K562 (cell line): ENCODE results near the gene OCIAD2. TPM values are rescaled to one million over a fixed set of nuclear protein-coding genes. Genes with fewer than 3 reads are reported as not detected.

Experiments used
- ATAC-seq: fragments of 200-7000 bp; cut with Tn5 transposase; 3 replicates; pipeline ENCODE4 v1.9.1; 2020; ENCODE audit warnings: moderate library complexity
- BruUV-seq: library from RNA; stranded (reverse); fragments of 400-500 nt; replicated peaks from 2 replicates; lab custom pipeline; 2021; lab: Mats Ljungman, UMichigan
- CTCF ChIA-PET: fragments of 300-600 bp; formaldehyde crosslinking; extraction: SDS; loops from one replicate; lab custom pipeline; 2021; ENCODE audit warnings: low intra/inter-chr PET ratio; lab: Yijun Ruan, JAX
- POLR2A ChIA-PET: fragments of 300-600, 350-650 bp; sonication (Branson Sonifier 250); formaldehyde crosslinking; extraction: SDS; loops from one replicate; lab custom pipeline; 2021; ENCODE audit warnings: antibody characterized with exemption, inconsistent platforms; lab: Yijun Ruan, JAX
- DNase-seq, 4 experiments: peaks; one replicate each; pipeline versions ENCODE4 v3.0.0 to v3.0.0-alpha.2; 2011 to 2018; ENCODE audit warnings: low spot score in 3 of 4, mixed read lengths in 3 of 4; ENCODE audit errors: extremely low read depth in 1 of 4
- FAIRE-seq: peaks from 2 replicates; lab custom pipeline; 2011; peaks lifted over from hg19 to GRCh38; lab: Jason Lieb, UNC
- H2AFZ ChIP-seq: 2 replicates; pipeline ENCODE4 v1.6.0; 2011; ENCODE audit warnings: low read depth, low read length, control low read depth, inconsistent platforms
- H3K27ac ChIP-seq: fragments of 200-600 bp; 3 replicates; pipeline ENCODE4 v1.8.0; 2011; ENCODE audit warnings: low read depth, mild to moderate bottlenecking, control low read depth, inconsistent platforms, low read length, moderate library complexity, mixed read lengths; ENCODE audit errors: extremely low read depth
- H3K27me3 ChIP-seq, 2 experiments: fragments of 300-600 bp in 1 of 2; 2 replicates in 1 of 2; 3 replicates in 1 of 2; pipeline versions ENCODE4 v1.6.0 to v1.8.0; 2011; ENCODE audit warnings: inconsistent platforms in 2 of 2, low read length in 2 of 2, mild to moderate bottlenecking in 1 of 2, mixed read lengths in 1 of 2, moderate library complexity in 1 of 2; ENCODE audit not compliant: control insufficient read depth in 2 of 2, insufficient read depth in 2 of 2
- H3K36me3 ChIP-seq: fragments of 300-600 bp; 3 replicates; pipeline ENCODE4 v1.8.0; 2011; ENCODE audit warnings: mild to moderate bottlenecking, low read length, inconsistent platforms; ENCODE audit not compliant: control insufficient read depth, insufficient read depth
- H3K4me1 ChIP-seq, 2 experiments: fragments of 200-600 bp in 1 of 2; replicated peaks in 1 of 2; 2 replicates in 1 of 2; 3 replicates in 1 of 2; pipeline versions ENCODE4 v1.5.1 to v1.8.0; 2011; ENCODE audit warnings: inconsistent platforms in 2 of 2, low read length in 2 of 2, mild to moderate bottlenecking in 1 of 2, mixed read lengths in 1 of 2, moderate library complexity in 1 of 2; ENCODE audit not compliant: control insufficient read depth in 2 of 2, insufficient read depth in 2 of 2
- H3K4me2 ChIP-seq: 2 replicates; pipeline ENCODE4 v1.6.1; 2011; ENCODE audit warnings: low read length, control low read depth, inconsistent platforms, mixed read lengths; ENCODE audit not compliant: insufficient read depth
- H3K4me3 ChIP-seq: fragments of 200-600 bp; sonication (generic), shearing (Covaris generic); 2 replicates; pipeline ENCODE4 v1.5.1; 2016; ENCODE audit warnings: control low read depth, inconsistent platforms
- H3K79me2 ChIP-seq: fragments of 200-600 bp; 3 replicates; pipeline ENCODE4 v1.8.0; 2011; ENCODE audit warnings: low read length, inconsistent platforms; ENCODE audit not compliant: control insufficient read depth, insufficient read depth
- H3K9ac ChIP-seq, 2 experiments: 2 replicates each; pipeline versions ENCODE4 v1.6.0 to v1.6.1; 2011; ENCODE audit warnings: low read depth in 2 of 2, low read length in 2 of 2, control low read depth in 1 of 2, inconsistent platforms in 1 of 2, mild to moderate bottlenecking in 1 of 2, mixed read lengths in 1 of 2; ENCODE audit not compliant: insufficient read depth in 1 of 2
- H3K9me1 ChIP-seq: one replicate; pipeline ENCODE4 v1.6.0; 2011; ENCODE audit warnings: inconsistent platforms, mild to moderate bottlenecking, low read length, moderate library complexity; ENCODE audit not compliant: control insufficient read depth, insufficient read depth
- H3K9me3 ChIP-seq: replicated peaks from 2 replicates; pipeline ENCODE4 v1.5.1; 2011; ENCODE audit warnings: low read depth, low read length, inconsistent platforms; ENCODE audit not compliant: control insufficient read depth, insufficient read depth
- H4K20me1 ChIP-seq: replicated peaks from 2 replicates; pipeline ENCODE4 v1.6.1; 2011; ENCODE audit warnings: low read length, inconsistent platforms, mixed read lengths; ENCODE audit not compliant: control insufficient read depth, insufficient read depth
- AFF4 ChIP-seq: sonication (generic); formaldehyde crosslinking; IDR thresholded peaks from 2 replicates; pipeline ENCODE4 v1.8.0; 2023; ENCODE audit warnings: mild to moderate bottlenecking, missing genetic modification reagents
- CAMTA2 ChIP-seq: fragments of 250-450 bp; sonication (Bioruptor Pico); conservative IDR thresholded peaks from 2 replicates; pipeline ENCODE4 v1.5.1; 2022
- CTCF ChIP-seq, 3 experiments: IDR thresholded peaks in 2 of 3; conservative IDR thresholded peaks in 1 of 3; 2 replicates each; pipeline ENCODE4 v1.5.1; 2011 to 2012; ENCODE audit warnings: low read length in 3 of 3, mild to moderate bottlenecking in 3 of 3, control low read depth in 2 of 3, improper control_type of control experiment in 1 of 3, inconsistent platforms in 1 of 3, low read depth in 1 of 3, mixed read lengths in 1 of 3, moderate library complexity in 1 of 3; ENCODE audit not compliant: insufficient read depth in 2 of 3
- ERF ChIP-seq: fragments of 450-650 bp; formaldehyde crosslinking; IDR thresholded peaks from 2 replicates; pipeline ENCODE4 v1.4.0; 2020; ENCODE audit warnings: mild to moderate bottlenecking, mixed read lengths
- TAF7 ChIP-seq: fragments of 450-650 bp; IDR thresholded peaks from 2 replicates; pipeline ENCODE4 v1.6.1; 2016; ENCODE audit warnings: missing genetic modification characterization, missing compliant biosample characterization
- ZFP30 ChIP-seq: fragments of 250-450 bp; sonication (Bioruptor Pico); IDR thresholded peaks from 2 replicates; pipeline ENCODE4 v1.8.0; 2022; ENCODE audit warnings: moderate library complexity, mild to moderate bottlenecking, inconsistent platforms, borderline replicate concordance
- ZNF764 ChIP-seq: fragments of 250-450 bp; sonication (Bioruptor Pico); IDR thresholded peaks from 2 replicates; pipeline ENCODE4 v1.4.0; 2020; ENCODE audit warnings: low read depth, mild to moderate bottlenecking, moderate library complexity
- WGBS: fragments of 100-300 bp; shearing (Covaris generic); methylation state at CpG from one replicate; pipeline ENCODE4 v1.1.6; 2016; ENCODE audit warnings: low coverage, mixed read lengths; ENCODE audit not compliant: insufficient coverage; ENCODE audit errors: missing lambda C conversion rate; 5-methylcytosine and 5-hydroxymethylcytosine counted together
- in situ Hi-C: fragments of 300-500 bp; cut with MboI; formaldehyde crosslinking; loops from 4 replicates; pipeline ENCODE4 v1.15.0; 2018; ENCODE audit warnings: inconsistent platforms, mixed read lengths
- intact Hi-C: fragments of 100-400 bp; cut with micrococcal nuclease; formaldehyde crosslinking; loops from 2 replicates; pipeline ENCODE4 v1.14.2; 2022
- polyA plus RNA-seq, 8 experiments: library from polyadenylated mRNA; depleted of rRNA in 4 of 8; stranded (reverse) in 5 of 8; unstranded in 3 of 8; fragments of >200 nt; fragmentation: Nextera tagmentation in 2 of 8; fragmentation: Illumina TruSeq in 1 of 8; extraction: Ambion mirVana in 2 of 8; extraction: Trizol in 1 of 8; gene quantifications; 2 replicates each; pipeline versions ENCODE4 v1.2.1 to v1.2.3, GENCODE V29; 2011 to 2014; ENCODE audit warnings: inconsistent platforms in 1 of 8, missing spikeins in 1 of 8
- total RNA-seq, 7 experiments: library from RNA; depleted of rRNA in 6 of 7; stranded (reverse); fragments of >200 nt in 6 of 7; fragmentation: Illumina TruSeq in 2 of 7; extraction: Trizol in 2 of 7; gene quantifications; 2 replicates each; pipeline versions ENCODE4 v1.2.1 to v1.2.3, GENCODE V29; 2011 to 2021; ENCODE audit warnings: low replicate concordance in 1 of 7

Gene OCIAD2
- total and polyA plus RNA-seq, 9 of the 15 experiments (the other 6 are each of a cell fraction or from before 2014, with no cell fraction given) = 0.11 to 0.98 TPM; not detected in 7

GRCh38 chr4:48904101-48904500, 2.5 kb downstream of the OCIAD2 start:
- POLR2A ChIA-PET = no interaction called here

More at GRCh38 chr4:48904101-48904500, 2.5 kb downstream of the OCIAD2 start:
- in situ Hi-C loops = no loop called here
- no peak for DNase-seq
- Histone ChIP-seq H3K4me3 (no peak overlapping the region), H3K4me1 (peaks cover 6 to 11% of the 10 kb centered on the region in 2 experiments; a peak in 4 of 5 replicates), H2AFZ (no peak overlapping the region), H3K9me1 (no peaks in the 10 kb centered on the region), H4K20me1 (no peaks in the 10 kb centered on the region), H3K36me3 (no peaks in the 10 kb centered on the region), H3K9me3 (no peaks in the 10 kb centered on the region), H3K9ac (no peak overlapping the region)
- FAIRE-seq = no peak
- 21% methylated on average over 4 of the region's 4 CpGs for WGBS
- intact Hi-C loops = no loop called here
- no TSS peak for BruUV-seq
- no peak for ATAC-seq
- TF ChIP-seq CTCF (IDR thresholded peaks at IDR 0.05 in 2 of 3, conservative IDR thresholded peaks at IDR 0.05 in 1 of 3; ENCODE audit: insufficient read depth in 2 of 3, low read depth in 1 of 3, low read length in 3 of 3) (no peak), TAF7 (tag) (no peak), AFF4 (no peak), CAMTA2 (CRISPR knock-in tag) (no peak), ERF (CRISPR knock-in tag) (no peak), ZNF764 (no peak), ZFP30 (CRISPR knock-in tag) (no peak)
- TF ChIP-seq, all 486 proteins: peak for 0
- H3K27me3 ChIP-seq = no peaks in the 10 kb centered on the region
- no peak overlapping the region for H3K4me2 ChIP-seq
- CTCF ChIA-PET = no interaction called here
- H3K79me2 ChIP-seq = no peaks in the 10 kb centered on the region
- no peak overlapping the region for H3K27ac ChIP-seq
